Astrocyte (in vitro differentiated cells and primary cell): ENCODE results near the gene GLYATL2.

Experiments used
- EZH2 ChIP-seq: IDR thresholded peaks from 2 replicates; pipeline ENCODE4 v1.6.1; 2012; ENCODE audit warnings: mild to moderate bottlenecking, low read length, inconsistent platforms; ENCODE audit not compliant: insufficient read depth
- TF ChIP-seq, protein P1 (sequence below): IDR thresholded peaks from 2 replicates; pipeline ENCODE4 v1.5.1; 2011; ENCODE audit warnings: low read depth, mild to moderate bottlenecking, inconsistent platforms, low read length, moderate library complexity; ENCODE audit not compliant: insufficient read depth

- TF ChIP-seq, protein P1, sequence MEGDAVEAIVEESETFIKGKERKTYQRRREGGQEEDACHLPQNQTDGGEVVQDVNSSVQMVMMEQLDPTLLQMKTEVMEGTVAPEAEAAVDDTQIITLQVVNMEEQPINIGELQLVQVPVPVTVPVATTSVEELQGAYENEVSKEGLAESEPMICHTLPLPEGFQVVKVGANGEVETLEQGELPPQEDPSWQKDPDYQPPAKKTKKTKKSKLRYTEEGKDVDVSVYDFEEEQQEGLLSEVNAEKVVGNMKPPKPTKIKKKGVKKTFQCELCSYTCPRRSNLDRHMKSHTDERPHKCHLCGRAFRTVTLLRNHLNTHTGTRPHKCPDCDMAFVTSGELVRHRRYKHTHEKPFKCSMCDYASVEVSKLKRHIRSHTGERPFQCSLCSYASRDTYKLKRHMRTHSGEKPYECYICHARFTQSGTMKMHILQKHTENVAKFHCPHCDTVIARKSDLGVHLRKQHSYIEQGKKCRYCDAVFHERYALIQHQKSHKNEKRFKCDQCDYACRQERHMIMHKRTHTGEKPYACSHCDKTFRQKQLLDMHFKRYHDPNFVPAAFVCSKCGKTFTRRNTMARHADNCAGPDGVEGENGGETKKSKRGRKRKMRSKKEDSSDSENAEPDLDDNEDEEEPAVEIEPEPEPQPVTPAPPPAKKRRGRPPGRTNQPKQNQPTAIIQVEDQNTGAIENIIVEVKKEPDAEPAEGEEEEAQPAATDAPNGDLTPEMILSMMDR = no peak
- TF ChIP-seq EZH2 = no peak
Measured at GRCh38 chr11:58796333-58796732, 48.2 kb downstream of the GLYATL2 start.
